Naive thymus-derived CD4-positive, alpha-beta T cell (primary cell): Measurements from ENCODE around the gene TMEM14A. TPM values are rescaled to one million over a fixed set of nuclear protein-coding genes. Genes with fewer than 3 reads are reported as not detected.

Source experiments
- ATAC-seq: fragments of 150-1000 bp; cut with Tn5 transposase; 2 replicates; pipeline ENCODE4 v1.10.0; 2021; ENCODE audit warnings: mild to moderate bottlenecking, moderate library complexity
- CTCF ChIA-PET: fragments of 350-600 bp; sonication (Branson Sonifier 250); formaldehyde crosslinking; loops from one replicate; lab custom pipeline; 2021; ENCODE audit warnings: antibody characterized with exemption; lab: Charles Lee
- POLR2A ChIA-PET: fragments of 350-600 bp; sonication (Branson Sonifier 250); formaldehyde crosslinking; loops from one replicate; lab custom pipeline; 2021; ENCODE audit warnings: antibody characterized with exemption, inconsistent platforms; lab: Charles Lee
- DNase-seq, 9 donors: peaks; one replicate each; pipeline versions ENCODE4 v3.0.0 to v3.0.0-alpha.2; 2020 to 2022; ENCODE audit warnings: mixed read lengths in 1 of 9
- H3K27ac ChIP-seq: one replicate; pipeline ENCODE4 v1.7.0; 2013; ENCODE audit warnings: mild to moderate bottlenecking, low read depth, low read length, moderate library complexity
- H3K27me3 ChIP-seq, 2 donors: one replicate each; pipeline ENCODE4 v1.7.0; 2013; ENCODE audit warnings: low read length in 2 of 2, mild to moderate bottlenecking in 2 of 2, moderate library complexity in 2 of 2; ENCODE audit not compliant: control insufficient read depth in 2 of 2, insufficient read depth in 2 of 2
- H3K36me3 ChIP-seq, 3 experiments: 1 replicate in 2 of 3; 2 replicates in 1 of 3; pipeline ENCODE4 v1.7.0; 2013; ENCODE audit warnings: low read length in 3 of 3, mild to moderate bottlenecking in 3 of 3, moderate library complexity in 1 of 3; ENCODE audit not compliant: insufficient read depth in 3 of 3, control insufficient read depth in 2 of 3
- H3K4me1 ChIP-seq, 2 donors: one replicate each; pipeline ENCODE4 v1.7.0; 2013; ENCODE audit warnings: low read length in 2 of 2, mild to moderate bottlenecking in 2 of 2, moderate library complexity in 1 of 2; ENCODE audit not compliant: control insufficient read depth in 2 of 2, insufficient read depth in 2 of 2
- H3K4me3 ChIP-seq: 2 replicates; pipeline ENCODE4 v1.7.0; 2013; ENCODE audit warnings: mild to moderate bottlenecking, low read length
- H3K9me3 ChIP-seq, 3 experiments: 1 replicate in 2 of 3; 2 replicates in 1 of 3; pipeline ENCODE4 v1.7.0; 2013; ENCODE audit warnings: low read length in 3 of 3; ENCODE audit not compliant: control insufficient read depth in 2 of 3
- H3K27ac Mint-ChIP-seq, 9 donors: one replicate each; pipeline ENCODE4 v1.8.0; 2020 to 2022; ENCODE audit warnings: mixed read lengths in 9 of 9, mild to moderate bottlenecking in 8 of 9, moderate library complexity in 5 of 9, inconsistent platforms in 2 of 9
- H3K27me3 Mint-ChIP-seq, 5 donors: one replicate each; pipeline ENCODE4 v1.8.0; 2021 to 2022; ENCODE audit warnings: mixed read lengths in 5 of 5, mild to moderate bottlenecking in 1 of 5
- H3K36me3 Mint-ChIP-seq, 5 donors: one replicate each; pipeline ENCODE4 v1.8.0; 2020 to 2022; ENCODE audit warnings: mixed read lengths in 5 of 5, mild to moderate bottlenecking in 3 of 5, inconsistent platforms in 1 of 5
- H3K4me1 Mint-ChIP-seq, 7 donors: one replicate each; pipeline ENCODE4 v1.8.0; 2020 to 2022; ENCODE audit warnings: mixed read lengths in 7 of 7, mild to moderate bottlenecking in 3 of 7, inconsistent platforms in 1 of 7
- H3K4me3 Mint-ChIP-seq, 10 donors: one replicate each; pipeline ENCODE4 v1.8.0; 2020 to 2022; ENCODE audit warnings: mild to moderate bottlenecking in 10 of 10, mixed read lengths in 10 of 10, moderate library complexity in 6 of 10, inconsistent platforms in 2 of 10
- H3K9me3 Mint-ChIP-seq, 11 donors: one replicate each; pipeline ENCODE4 v1.8.0; 2020 to 2022; ENCODE audit warnings: mixed read lengths in 11 of 11, mild to moderate bottlenecking in 4 of 11, inconsistent platforms in 1 of 11, moderate library complexity in 1 of 11
- intact Hi-C, 2 donors: fragments of 100-400 bp; cut with micrococcal nuclease; formaldehyde crosslinking; loops; one replicate each; pipeline ENCODE4 v1.15.1; 2023
- polyA plus RNA-seq, 2 donors: library from polyadenylated mRNA; unstranded; fragments of 300-500 nt; fragmentation: Illumina TruSeq; gene quantifications; one replicate each; pipeline ENCODE4 v1.2.3, GENCODE V29; 2021
- total RNA-seq, 6 experiments: library from RNA in 5 of 6; stranded (reverse) in 5 of 6; gene quantifications; 1 replicate in 5 of 6; 2 replicates in 1 of 6; pipeline ENCODE4 v1.2.3 and lab custom pipeline; 2021 to 2026

The TMEM14A gene
- total and polyA plus RNA-seq, 7 experiments from 2014 or later = 5.3 to 26.1 (median 8.1) TPM

DNA sequence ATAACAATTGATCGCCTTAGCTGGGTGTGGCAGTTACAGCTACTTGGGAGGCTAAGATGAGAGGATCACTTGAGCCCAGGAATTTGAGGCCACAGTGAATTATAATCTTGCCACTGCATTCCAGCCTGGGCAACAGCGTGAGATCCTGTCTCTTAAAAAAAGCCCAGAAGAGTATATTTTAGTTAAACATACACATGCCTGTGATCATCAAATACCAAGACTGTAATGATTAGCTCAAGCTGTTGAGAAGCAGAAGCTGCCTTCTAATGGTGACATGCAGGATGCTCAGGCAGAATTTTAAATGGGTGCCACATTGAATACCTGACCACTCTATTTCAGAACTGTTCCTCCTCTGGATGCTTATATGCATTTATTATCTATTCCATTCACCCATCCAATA, 8.9 kb upstream of the TMEM14A start:
- ChIA-PET POLR2A (interaction anchor here (0.6 to 1.9 kb wide), 3 partner anchors 238 to 254 kb away, joined by 3 to 4 read pairs (median 4); no protein-coding TSS in a partner anchor), CTCF (interaction anchor here (0.5 to 3.0 kb wide), 7 partner anchors 10 to 499 kb away, joined by 3 to 30 read pairs (median 10); partner anchors contain the start of genes MCM3 and PAQR8)
- no peak for ATAC-seq
- Mint-ChIP-seq H3K4me3 (no peak overlapping the region), H3K9me3 (peaks cover 0 to 1% (median 0%) of the 10 kb centered on the region in 11 donors), H3K36me3 (no peaks in the 10 kb centered on the region), H3K27ac (no peak overlapping the region), H3K27me3 (peaks cover 0 to 6% (median 4%) of the 10 kb centered on the region in 5 donors), H3K4me1 (peaks cover 0 to 3% (median 0%) of the 10 kb centered on the region in 7 donors)
- Histone ChIP-seq H3K4me3 (no peak overlapping the region), H3K9me3 (no peaks in the 10 kb centered on the region), H3K36me3 (no peaks in the 10 kb centered on the region), H3K27me3 (peaks cover 0 to 3% of the 10 kb centered on the region in 2 donors), H3K27ac (no peak overlapping the region), H3K4me1 (peaks cover 0 to 5% of the 10 kb centered on the region in 2 donors)
- intact Hi-C loops = loop anchor here (2.0 to 10.0 kb wide), 9 partner anchors 85 to 1845 kb away; partner anchors contain the start of genes GCLC (in 2 of the 2), GSTA4 (in 2 of the 2), LRRC1 (in 1 of the 2) and PAQR8 (in 1 of the 2)
- no peak for DNase-seq

GRCh38 chr6:52663120-52663935, 7.6 kb upstream of the TMEM14A start:
- Mint-ChIP-seq H3K9me3 (no peaks in the 10 kb centered on the region), H3K4me1 (peaks cover 0 to 6% (median 0%) of the 10 kb centered on the region in 7 donors), H3K4me3 (no peak overlapping the region), H3K27me3 (no peaks in the 10 kb centered on the region), H3K27ac (no peak overlapping the region), H3K36me3 (peaks cover 0 to 2% (median 0%) of the 10 kb centered on the region in 5 donors)
- DNase-seq (peak in 8 of 9 donors; percentile 38 to 76 (median 66)), ATAC-seq (peak; percentile 88)
- peaks cover 0 to 5% of the 10 kb centered on the region in 2 donors for H3K4me1 ChIP-seq
- no peaks in the 10 kb centered on the region for H3K9me3 ChIP-seq
- no peaks in the 10 kb centered on the region for H3K36me3 ChIP-seq
- peak overlapping the region; percentile 68 for H3K4me3 ChIP-seq
- CTCF ChIA-PET = interaction anchor here (0.6 to 3.0 kb wide), 13 partner anchors 11 to 501 kb away, joined by 3 to 30 read pairs (median 5); partner anchors contain the start of genes EFHC1 and MCM3
- intact Hi-C loops = loop anchor here (1.0 to 10.0 kb wide), 19 partner anchors 8 to 1846 kb away; partner anchors contain the start of genes GCLC (in 2 of the 2), GSTA4 (in 2 of the 2), EFHC1 (in 1 of the 2) and LRRC1 (in 1 of the 2)
- no peak overlapping the region for H3K27ac ChIP-seq
- POLR2A ChIA-PET = interaction anchor here (1.9 kb wide), 1 partner anchor 244 kb away, joined by 4 read pairs; no protein-coding TSS in a partner anchor
- H3K27me3 ChIP-seq = peaks cover 0 to 3% of the 10 kb centered on the region in 2 donors

DNA sequence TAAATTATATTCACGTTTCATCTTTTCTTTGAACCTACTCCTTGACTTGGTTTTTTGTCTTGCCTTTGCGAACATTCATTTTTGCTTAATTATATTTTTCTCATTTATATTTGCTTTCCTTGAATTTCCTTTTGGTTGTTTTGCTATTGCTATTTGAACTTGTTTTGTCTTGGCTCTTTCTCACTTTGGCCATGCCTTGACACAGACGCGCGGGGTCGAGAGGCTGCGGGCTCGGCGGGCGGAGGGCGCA, 7.1 kb upstream of the TMEM14A start:
- Histone ChIP-seq H3K9me3 (no peaks in the 10 kb centered on the region), H3K27ac (peak overlapping the region; percentile 28), H3K36me3 (no peaks in the 10 kb centered on the region), H3K27me3 (peaks cover 0 to 3% of the 10 kb centered on the region in 2 donors), H3K4me3 (peak overlapping the region; percentile 68), H3K4me1 (peaks cover 0 to 5% of the 10 kb centered on the region in 2 donors)
- peak in 1 of 9 donors; percentile 8 for DNase-seq
- peaks cover 0 to 6% (median 0%) of the 10 kb centered on the region in 7 donors for H3K4me1 Mint-ChIP-seq
- POLR2A ChIA-PET = no interaction called here
- no peak overlapping the region for H3K4me3 Mint-ChIP-seq
- peaks cover 0 to 2% (median 0%) of the 10 kb centered on the region in 5 donors for H3K36me3 Mint-ChIP-seq
- CTCF ChIA-PET = interaction anchor here (0.6 to 3.0 kb wide), 10 partner anchors 12 to 501 kb away, joined by 3 to 30 read pairs (median 5); partner anchors contain the start of genes EFHC1 and MCM3
- H3K27me3 Mint-ChIP-seq = no peaks in the 10 kb centered on the region
- no peaks in the 10 kb centered on the region for H3K9me3 Mint-ChIP-seq
- H3K27ac Mint-ChIP-seq = no peak overlapping the region
- ATAC-seq = no peak
- intact Hi-C loops = loop anchor here (1.0 to 10.0 kb wide), 21 partner anchors 7 to 1847 kb away; partner anchors contain the start of genes EFHC1 (in 2 of the 2), GCLC (in 2 of the 2), GSTA4 (in 2 of the 2) and PAQR8 (in 2 of the 2)

DNA sequence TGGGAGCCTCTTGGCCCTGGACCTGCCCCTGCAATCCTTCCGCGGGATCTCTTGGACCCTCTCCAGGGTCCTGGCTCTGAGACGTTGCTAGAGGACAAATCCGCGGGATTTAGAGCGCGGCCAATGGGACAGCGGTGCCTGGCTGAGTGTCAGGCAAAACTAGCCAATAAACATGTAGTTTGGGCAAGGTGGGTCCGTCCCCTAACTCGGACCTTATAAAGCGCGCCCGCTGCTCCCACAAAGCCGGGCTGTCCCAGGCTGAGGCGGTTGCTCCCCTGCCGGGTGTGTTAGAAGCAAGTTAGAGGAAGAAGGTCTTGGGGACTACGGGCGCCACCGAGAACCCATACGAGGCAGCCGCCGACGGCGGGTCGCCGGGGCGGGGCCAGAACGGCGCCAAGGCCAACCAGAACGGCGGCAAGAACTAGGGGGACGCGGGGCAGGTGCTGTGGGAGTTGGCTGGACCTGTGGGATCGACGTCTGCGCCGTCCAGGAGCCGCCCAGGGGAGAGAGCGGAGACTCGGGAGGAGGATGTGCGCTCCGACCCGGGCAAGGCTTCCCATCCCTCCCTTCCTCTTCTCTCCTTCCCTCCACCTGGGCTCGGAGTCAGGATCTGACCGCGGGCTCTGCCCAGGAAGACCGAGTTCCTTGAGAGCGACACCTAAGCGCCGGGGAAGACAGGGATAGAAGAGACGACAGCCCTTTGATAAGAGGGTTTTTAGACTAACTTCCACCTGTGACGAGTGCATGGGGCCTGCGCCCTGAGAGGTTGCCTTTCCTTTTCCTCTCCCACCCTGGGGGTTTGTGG, 6.5 kb upstream of the TMEM14A start:
- peak; percentile 78 for ATAC-seq
- H3K36me3 ChIP-seq = no peaks in the 10 kb centered on the region
- H3K4me3 ChIP-seq = peak overlapping the region; percentile 68
- Mint-ChIP-seq H3K9me3 (no peaks in the 10 kb centered on the region), H3K27me3 (no peaks in the 10 kb centered on the region), H3K27ac (no peak overlapping the region), H3K4me3 (no peak overlapping the region), H3K4me1 (peaks cover 0 to 6% (median 0%) of the 10 kb centered on the region in 7 donors), H3K36me3 (peaks cover 0 to 2% (median 0%) of the 10 kb centered on the region in 5 donors)
- ChIA-PET CTCF (interaction anchor here (0.7 to 1.9 kb wide), 7 partner anchors 12 to 378 kb away, joined by 3 to 6 read pairs (median 3); no protein-coding TSS in a partner anchor), POLR2A (no interaction called here)
- intact Hi-C loops = loop anchor here (1.0 to 10.0 kb wide), 10 partner anchors 167 to 1847 kb away; partner anchors contain the start of genes GCLC (in 2 of the 2), GSTA4 (in 2 of the 2), EFHC1 (in 1 of the 2) and LRRC1 (in 1 of the 2)
- DNase-seq = peak in 8 of 9 donors; percentile 22 to 73 (median 34)
- H3K4me1 ChIP-seq = peaks cover 0 to 5% of the 10 kb centered on the region in 2 donors
- H3K27me3 ChIP-seq = peaks cover 0 to 3% of the 10 kb centered on the region in 2 donors
- no peaks in the 10 kb centered on the region for H3K9me3 ChIP-seq
- peak overlapping the region; percentile 28 for H3K27ac ChIP-seq

- no peak overlapping the region for H3K4me3 ChIP-seq
- H3K36me3 Mint-ChIP-seq = peaks cover 0 to 2% (median 0%) of the 10 kb centered on the region in 5 donors
- ChIA-PET CTCF (interaction anchor here (0.7 to 1.9 kb wide), 7 partner anchors 13 to 378 kb away, joined by 3 to 6 read pairs (median 3); no protein-coding TSS in a partner anchor), POLR2A (no interaction called here)
- peaks cover under 1 to 5% of the 10 kb centered on the region in 2 donors for H3K4me1 ChIP-seq
- no peak overlapping the region for H3K27ac Mint-ChIP-seq
- DNase-seq = no peak
- no peak overlapping the region for H3K4me3 Mint-ChIP-seq
- no peaks in the 10 kb centered on the region for H3K9me3 Mint-ChIP-seq
- H3K27me3 ChIP-seq = no peaks in the 10 kb centered on the region
- no peak for ATAC-seq
- H3K27me3 Mint-ChIP-seq = no peaks in the 10 kb centered on the region
- H3K36me3 ChIP-seq = no peaks in the 10 kb centered on the region
- H3K27ac ChIP-seq = no peak overlapping the region
- H3K9me3 ChIP-seq = no peaks in the 10 kb centered on the region
- H3K4me1 Mint-ChIP-seq = peaks cover 2 to 8% (median 6%) of the 10 kb centered on the region in 7 donors
- intact Hi-C loops = loop anchor here (1.0 to 10.0 kb wide), 10 partner anchors 168 to 1848 kb away; partner anchors contain the start of genes GCLC (in 2 of the 2), GSTA4 (in 2 of the 2), EFHC1 (in 1 of the 2) and LRRC1 (in 1 of the 2)
These were observed 5.8 kb upstream of the TMEM14A start for GRCh38 chr6:52664991-52665686.
